NOMO-1 treated with DMSO at 0.1 percent for 48 hours (cell line): ENCODE data around the gene KNDC1.
"Not testable (repeated sequence)": the region's sequence is repeated elsewhere in the genome, so short reads cannot be mapped to it uniquely, and the experiment has no call there.

ENCODE experiments used
- DNase-seq: peaks from one replicate; lab custom pipeline; 2025; ENCODE audit not compliant: unreplicated experiment; lab: John Stamatoyannopoulos, UW

The KNDC1 gene

GRCh38 chr10:133254421-133255120 lies 94.6 kb downstream of the KNDC1 start:
- no peak for DNase-seq

GRCh38 chr10:133255323-133255722 lies 95.3 kb downstream of the KNDC1 start:
- no peak for DNase-seq

GRCh38 chr10:133257489-133258065 lies 97.6 kb downstream of the KNDC1 start:
- DNase-seq: no peak

GRCh38 chr10:133258066-133258817 lies 98.2 kb downstream of the KNDC1 start:
- no peak for DNase-seq

GRCh38 chr10:133258818-133259601 lies 99.0 kb downstream of the KNDC1 start:
- peak; percentile 93 for DNase-seq

GRCh38 chr10:133259602-133259989 lies 99.6 kb downstream of the KNDC1 start:
- DNase-seq: no peak

GRCh38 chr10:133260895-133261725 lies 101.1 kb downstream of the KNDC1 start:
- DNase-seq: no peak

GRCh38 chr10:133261726-133262325 lies 101.8 kb downstream of the KNDC1 start:
- peak; percentile 57 for DNase-seq

GRCh38 chr10:133262696-133263095 lies 102.7 kb downstream of the KNDC1 start:
- DNase-seq: no peak

GRCh38 chr10:133263674-133264073 lies 103.7 kb downstream of the KNDC1 start:
- no peak for DNase-seq

- peak; percentile 26 for DNase-seq
Measured at GRCh38 chr10:133264461-133264860, 104.4 kb downstream of the KNDC1 start.

- DNase-seq: not testable (repeated sequence)
Measured at GRCh38 chr10:133265052-133265451, 105.0 kb downstream of the KNDC1 start.

GRCh38 chr10:133266056-133266795 lies 106.2 kb downstream of the KNDC1 start:
- DNase-seq: no peak

- DNase-seq: no peak
Measured at GRCh38 chr10:133267293-133267692, 107.3 kb downstream of the KNDC1 start.

- DNase-seq: no peak
Measured at GRCh38 chr10:133267829-133268228, 107.8 kb downstream of the KNDC1 start.

- DNase-seq: no peak
Measured at GRCh38 chr10:133268532-133268931, 108.5 kb downstream of the KNDC1 start.

- DNase-seq: no peak
Measured at GRCh38 chr10:133269367-133269766, 109.3 kb downstream of the KNDC1 start.

GRCh38 chr10:133270204-133270603 lies 110.2 kb downstream of the KNDC1 start:
- no peak for DNase-seq

GRCh38 chr10:133270773-133271297 lies 110.8 kb downstream of the KNDC1 start:
- no peak for DNase-seq
